HCT116 (cell line): ENCODE measurements around the gene PDXK. TPM values are rescaled to one million over a fixed set of nuclear protein-coding genes. Genes with fewer than 3 reads are reported as not detected.
A peak's percentile ranks its signal among the peaks of the same experiment; 100 is the strongest.

ENCODE experiments used
- ATAC-seq: fragments of 200-7000 bp; cut with Tn5 transposase; 2 replicates; pipeline ENCODE4 v1.9.1; 2020; ENCODE audit warnings: mild to moderate bottlenecking, moderate library complexity
- BruUV-seq: library from RNA; stranded (reverse); fragments of 400-500 nt; replicated peaks from 2 replicates; lab custom pipeline; 2021; lab: Mats Ljungman, UMichigan
- CTCF ChIA-PET: fragments of 300-600 bp; sonication (Branson Sonifier 250); formaldehyde crosslinking; loops from one replicate; lab custom pipeline; 2021; ENCODE audit warnings: antibody characterized with exemption; lab: Charles Lee
- POLR2A ChIA-PET: fragments of 300-600, 350-600 bp; sonication (Branson Sonifier 250); formaldehyde crosslinking; loops from one replicate; lab custom pipeline; 2021; ENCODE audit warnings: antibody characterized with exemption; lab: Charles Lee
- RAD21 ChIA-PET, 2 experiments: fragments of 300-600 bp; sonication (Branson Sonifier 250); formaldehyde crosslinking; loops; one replicate each; lab custom pipeline; 2023; ENCODE audit warnings: low total read pairs in 2 of 2; ENCODE audit not compliant: uncharacterized antibody in 2 of 2, unreplicated experiment in 2 of 2, low non-redundant PET in 1 of 2; lab: Charles Lee
- DNase-seq: peaks from one replicate; pipeline ENCODE4 v3.0.0-alpha.2; 2010; ENCODE audit warnings: low read depth, low spot score
- H2AFZ ChIP-seq: fragments of 200-600 bp; shearing (Covaris generic), sonication (generic); 2 replicates; pipeline ENCODE4 v1.6.1; 2017; ENCODE audit warnings: low read depth, mixed run types, mixed read lengths, antibody characterized with exemption, low read length; ENCODE audit not compliant: poor library complexity, severe bottlenecking
- H3K27ac ChIP-seq: 2 replicates; pipeline ENCODE4 v1.5.1; 2012; ENCODE audit warnings: low read depth, low read length
- H3K27me3 ChIP-seq: fragments of 200-600 bp; sonication (generic); 2 replicates; pipeline ENCODE4 v1.6.1; 2016; ENCODE audit warnings: mixed run types, low read length, mixed read lengths; ENCODE audit not compliant: insufficient read depth
- H3K36me3 ChIP-seq, 2 experiments: fragments of 200-500 bp in 1 of 2; fragments of 200-600 bp in 1 of 2; sonication (Bioruptor generic) in 1 of 2; sonication (generic) in 1 of 2; 2 replicates each; pipeline versions ENCODE4 v1.5.1 to v1.6.1; 2014 to 2016; ENCODE audit warnings: low read length in 2 of 2, inconsistent platforms in 1 of 2, mixed read lengths in 1 of 2, mixed run types in 1 of 2; ENCODE audit not compliant: insufficient read depth in 2 of 2, control insufficient read depth in 1 of 2
- H3K4me1 ChIP-seq, 2 experiments: fragments of 200-600 bp in 1 of 2; sonication (generic) in 1 of 2; 2 replicates each; pipeline versions ENCODE4 v1.5.1 to v1.6.1; 2012 to 2017; ENCODE audit warnings: low read length in 2 of 2, inconsistent platforms in 1 of 2, mild to moderate bottlenecking in 1 of 2, mixed read lengths in 1 of 2, mixed run types in 1 of 2, moderate library complexity in 1 of 2; ENCODE audit not compliant: insufficient read depth in 2 of 2, control insufficient read depth in 1 of 2
- H3K4me2 ChIP-seq: fragments of 200-600 bp; sonication (generic); 2 replicates; pipeline ENCODE4 v1.6.1; 2017; ENCODE audit warnings: mixed run types, low read length, mixed read lengths
- H3K4me3 ChIP-seq, 2 experiments: fragments of 200-600 bp in 1 of 2; sonication (generic) in 1 of 2; replicated peaks in 1 of 2; 2 replicates each; pipeline ENCODE4 v1.5.1; 2011 to 2016; ENCODE audit warnings: low read length in 2 of 2, control low read depth in 1 of 2, low read depth in 1 of 2, mild to moderate bottlenecking in 1 of 2, mixed read lengths in 1 of 2, mixed run types in 1 of 2
- H3K79me2 ChIP-seq: fragments of 200-600 bp; sonication (generic); 2 replicates; pipeline ENCODE4 v1.6.1; 2017; ENCODE audit warnings: mild to moderate bottlenecking, mixed run types, low read length, moderate library complexity, mixed read lengths; ENCODE audit not compliant: insufficient read depth
- H3K9ac ChIP-seq: fragments of 200-600 bp; sonication (generic); 2 replicates; pipeline ENCODE4 v1.6.1; 2016; ENCODE audit warnings: low read length, mixed read lengths
- H3K9me2 ChIP-seq: fragments of 200-600 bp; sonication (generic), shearing (Covaris generic); 2 replicates; pipeline ENCODE4 v1.6.1; 2017; ENCODE audit warnings: mixed run types, mild to moderate bottlenecking, moderate library complexity; ENCODE audit not compliant: insufficient read depth
- H3K9me3 ChIP-seq, 2 experiments: fragments of 200-500 bp in 1 of 2; fragments of 200-600 bp in 1 of 2; sonication (Bioruptor generic) in 1 of 2; sonication (generic) in 1 of 2; 2 replicates each; pipeline ENCODE4 v1.6.1; 2014 to 2017; ENCODE audit warnings: low read length in 2 of 2, mixed read lengths in 2 of 2, inconsistent platforms in 1 of 2, low read depth in 1 of 2, mild to moderate bottlenecking in 1 of 2, mixed run types in 1 of 2, moderate library complexity in 1 of 2; ENCODE audit not compliant: control insufficient read depth in 1 of 2, insufficient read depth in 1 of 2
- H4K20me1 ChIP-seq: fragments of 200-600 bp; sonication (generic), shearing (Covaris generic); 2 replicates; pipeline ENCODE4 v1.6.1; 2017; ENCODE audit warnings: mixed run types, mild to moderate bottlenecking, moderate library complexity; ENCODE audit not compliant: insufficient read depth
- ATF3 ChIP-seq: IDR thresholded peaks from 2 replicates; pipeline ENCODE4 v1.6.1; 2012
- CBX3 ChIP-seq: IDR thresholded peaks from 2 replicates; pipeline ENCODE4 v1.6.1; 2012; ENCODE audit warnings: low read depth
- EGR1 ChIP-seq: IDR thresholded peaks from 2 replicates; pipeline ENCODE4 v1.6.1; 2012; ENCODE audit warnings: low read depth
- ELF1 ChIP-seq: IDR thresholded peaks from 2 replicates; pipeline ENCODE4 v1.6.1; 2012; ENCODE audit warnings: low read depth, borderline replicate concordance
- EZH2phosphoT487 ChIP-seq: fragments of 200-600 bp; IDR thresholded peaks from 2 replicates; pipeline ENCODE4 v1.6.1; 2018; ENCODE audit warnings: antibody characterized with exemption, borderline replicate concordance
- FOSL1 ChIP-seq: IDR thresholded peaks from 2 replicates; pipeline ENCODE4 v1.6.1; 2012; ENCODE audit warnings: low read depth
- JUND ChIP-seq: IDR thresholded peaks from 2 replicates; pipeline ENCODE4 v1.6.1; 2012
- MAX ChIP-seq: IDR thresholded peaks from 2 replicates; pipeline ENCODE4 v1.6.1; 2012
- POLR2A ChIP-seq: IDR thresholded peaks from 2 replicates; pipeline ENCODE4 v1.7.0; 2011; ENCODE audit warnings: borderline replicate concordance; ENCODE audit not compliant: insufficient read depth, insufficient read length; ENCODE audit errors: extremely low read depth
- POLR2AphosphoS5 ChIP-seq: IDR thresholded peaks from 2 replicates; pipeline ENCODE4 v1.6.1; 2011; ENCODE audit warnings: mild to moderate bottlenecking, low read depth, low read length, moderate library complexity
- RAD21 ChIP-seq: IDR thresholded peaks from 2 replicates; pipeline ENCODE4 v1.6.1; 2012; ENCODE audit warnings: low read depth, mild to moderate bottlenecking
- REST ChIP-seq: IDR thresholded peaks from 2 replicates; pipeline ENCODE4 v1.6.1; 2012; ENCODE audit warnings: low read depth
- SIN3A ChIP-seq: IDR thresholded peaks from 2 replicates; pipeline ENCODE4 v1.6.1; 2012; ENCODE audit warnings: low read depth
- SP1 ChIP-seq: IDR thresholded peaks from 2 replicates; pipeline ENCODE4 v1.6.1; 2012; ENCODE audit warnings: low read depth
- SRF ChIP-seq: IDR thresholded peaks from 2 replicates; pipeline ENCODE4 v1.6.1; 2012; ENCODE audit warnings: low read depth
- YY1 ChIP-seq: IDR thresholded peaks from 2 replicates; pipeline ENCODE4 v1.6.1; 2011; ENCODE audit warnings: low read length, low read depth, moderate library complexity, mild to moderate bottlenecking; ENCODE audit not compliant: insufficient replicate concordance; ENCODE audit errors: extremely low read depth
- ZBTB33 ChIP-seq: IDR thresholded peaks from 2 replicates; pipeline ENCODE4 v1.6.1; 2011; ENCODE audit warnings: mild to moderate bottlenecking, low read length, moderate library complexity; ENCODE audit not compliant: insufficient replicate concordance; ENCODE audit errors: extremely low read depth
- ZFX ChIP-seq: fragments of 450-650 bp; IDR thresholded peaks from 2 replicates; pipeline ENCODE4 v1.6.1; 2017
- intact Hi-C: fragments of 100-400 bp; cut with micrococcal nuclease; formaldehyde crosslinking; loops from 2 replicates; pipeline ENCODE4 v1.10.0; 2022
- total RNA-seq: library from RNA; stranded (reverse); gene quantifications from one replicate; pipeline ENCODE4 v1.2.1, GENCODE V29; 2021; ENCODE audit not compliant: unreplicated experiment

The PDXK gene
- total RNA-seq, 1 experiment from 2014 or later, result 127 TPM

- peaks cover 47 to 59% of the 10 kb centered on the region in 2 experiments for H3K4me1 ChIP-seq
- peak overlapping the region; percentile 75 for H3K27ac ChIP-seq
- BruUV-seq, result no TSS peak
- H4K20me1 ChIP-seq, result no peaks in the 10 kb centered on the region
- H3K36me3 ChIP-seq, result peaks cover 3 to 10% of the 10 kb centered on the region in 2 experiments; a peak in 1 of 4 replicates
- H2AFZ ChIP-seq, result no peak overlapping the region
- TF ChIP-seq REST, result no peak
- TF ChIP-seq ZFX, result no peak
- no peak for TF ChIP-seq RAD21
- TF ChIP-seq YY1, result no peak
- TF ChIP-seq EZH2phosphoT487, result no peak
- TF ChIP-seq JUND, result no peak
- TF ChIP-seq SIN3A, result no peak
- no peak for TF ChIP-seq FOSL1
- no peak for TF ChIP-seq ZBTB33
- no peak for TF ChIP-seq ELF1
- TF ChIP-seq CBX3, result no peak
- no peak for TF ChIP-seq SRF
- TF ChIP-seq MAX, result no peak
- TF ChIP-seq ATF3, result no peak
- TF ChIP-seq POLR2A, result no peak
- TF ChIP-seq SP1, result no peak
- no peak for TF ChIP-seq POLR2AphosphoS5
- no peak for TF ChIP-seq EGR1
- ChIA-PET CTCF (interaction anchor here (1.6 kb wide), 1 partner anchor 11 kb away, joined by 3 read pairs; no protein-coding TSS in a partner anchor), RAD21 (no interaction called here), POLR2A (interaction anchor here (1.1 to 2.0 kb wide), 2 partner anchors 15 to 151 kb away, joined by 5 read pairs; no protein-coding TSS in a partner anchor)
- no peaks in the 10 kb centered on the region for H3K9me3 ChIP-seq
- H3K9me2 ChIP-seq, result no peaks in the 10 kb centered on the region
- DNase-seq (no peak), ATAC-seq (peak; percentile 52)
- intact Hi-C loops, result no loop called here
- H3K27me3 ChIP-seq, result no peaks in the 10 kb centered on the region
- peak overlapping the region; percentile 44 to 57 for H3K4me3 ChIP-seq
- peak overlapping the region; percentile 81 for H3K4me2 ChIP-seq
- H3K9ac ChIP-seq, result peak overlapping the region; percentile 58
- peaks cover 99% of the 10 kb centered on the region for H3K79me2 ChIP-seq
Measured at GRCh38 chr21:43728154-43728466, 9.2 kb downstream of the PDXK start.
